Small intestine (tissue), 7 donors: ENCODE results near the gene TFCP2L1. TPM values are rescaled to one million over a fixed set of nuclear protein-coding genes. Genes with fewer than 3 reads are reported as not detected.

Source experiments
- DNase-seq, 2 donors: peaks; one replicate each; pipeline versions ENCODE4 v3.0.0 to v3.0.0-alpha.2; 2013
- FAIRE-seq: peaks from 2 replicates; lab custom pipeline; 2012; peaks lifted over from hg19 to GRCh38; lab: Jason Lieb, UNC
- H3K27ac ChIP-seq, 3 donors: one replicate each; pipeline ENCODE4 v1.5.1; 2013; ENCODE audit warnings: low read length in 2 of 3, mild to moderate bottlenecking in 2 of 3, control low read depth in 1 of 3, inconsistent platforms in 1 of 3, low read depth in 1 of 3, moderate library complexity in 1 of 3
- H3K27me3 ChIP-seq, 3 donors: one replicate each; pipeline ENCODE4 v1.6.1; 2013; ENCODE audit warnings: low read length in 3 of 3, inconsistent platforms in 1 of 3; ENCODE audit not compliant: control insufficient read depth in 3 of 3, insufficient read depth in 3 of 3
- H3K36me3 ChIP-seq, 3 donors: one replicate each; pipeline ENCODE4 v1.6.1; 2013; ENCODE audit warnings: low read length in 3 of 3, inconsistent platforms in 1 of 3, low read depth in 1 of 3, mild to moderate bottlenecking in 1 of 3, moderate library complexity in 1 of 3; ENCODE audit not compliant: control insufficient read depth in 3 of 3, insufficient read depth in 2 of 3
- H3K4me1 ChIP-seq, 3 donors: one replicate each; pipeline ENCODE4 v1.6.1; 2013; ENCODE audit warnings: low read length in 2 of 3, inconsistent platforms in 1 of 3, low read depth in 1 of 3, mild to moderate bottlenecking in 1 of 3, moderate library complexity in 1 of 3; ENCODE audit not compliant: control insufficient read depth in 3 of 3, insufficient read depth in 2 of 3
- H3K4me3 ChIP-seq, 3 donors: one replicate each; pipeline ENCODE4 v1.5.1; 2013; ENCODE audit warnings: low read length in 3 of 3, control low read depth in 1 of 3, inconsistent platforms in 1 of 3, low read depth in 1 of 3, mild to moderate bottlenecking in 1 of 3, moderate library complexity in 1 of 3
- H3K9me3 ChIP-seq, 2 donors: one replicate each; pipeline ENCODE4 v1.6.1; 2013; ENCODE audit warnings: low read depth in 1 of 2, low read length in 1 of 2; ENCODE audit not compliant: control insufficient read depth in 2 of 2, insufficient read depth in 1 of 2
- WGBS, 3 donors: extraction: QIAGEN DNeasy Blood & Tissue Kit; methylation state at CpG; one replicate each; pipeline ENCODE4 v1.1.7; 2013; 5-methylcytosine and 5-hydroxymethylcytosine counted together
- polyA plus RNA-seq, 4 donors: library from polyadenylated mRNA; stranded (reverse) in 3 of 4; unstranded in 1 of 4; fragments of 200-250 nt in 3 of 4; fragments of 120-200 nt in 1 of 4; gene quantifications; one replicate each; pipeline versions ENCODE4 v1.2.1 to v1.2.3, GENCODE V29; 2013
- donor health status: healthy with polysubstance abuse.
- donor health status: control.
- donor health status: control.
- donor health status: Bipolar disorder and iron deficiency.
- donor health status: healthy.

TFCP2L1 gene
- polyA plus RNA-seq, 4 donors, result under 0.01 to 0.66 (median 0.37) TPM

- no peak overlapping the region for H3K4me3 ChIP-seq
- WGBS, 3 donors, result 80 to 88% (median 83%) methylated on average over 4 of the region's 4 CpGs
- peaks cover 0 to 15% of the 10 kb centered on the region in 2 donors for H3K9me3 ChIP-seq
- no peak overlapping the region for H3K27ac ChIP-seq
- no peak for DNase-seq
- peaks cover 0 to 2% (median 0%) of the 10 kb centered on the region in 3 donors for H3K27me3 ChIP-seq
- FAIRE-seq, result no peak
- H3K4me1 ChIP-seq, result no peaks in the 10 kb centered on the region
- H3K36me3 ChIP-seq, result no peaks in the 10 kb centered on the region
Observed at GRCh38 chr2:121173112-121173511, 111.9 kb downstream of the TFCP2L1 start.

DNA sequence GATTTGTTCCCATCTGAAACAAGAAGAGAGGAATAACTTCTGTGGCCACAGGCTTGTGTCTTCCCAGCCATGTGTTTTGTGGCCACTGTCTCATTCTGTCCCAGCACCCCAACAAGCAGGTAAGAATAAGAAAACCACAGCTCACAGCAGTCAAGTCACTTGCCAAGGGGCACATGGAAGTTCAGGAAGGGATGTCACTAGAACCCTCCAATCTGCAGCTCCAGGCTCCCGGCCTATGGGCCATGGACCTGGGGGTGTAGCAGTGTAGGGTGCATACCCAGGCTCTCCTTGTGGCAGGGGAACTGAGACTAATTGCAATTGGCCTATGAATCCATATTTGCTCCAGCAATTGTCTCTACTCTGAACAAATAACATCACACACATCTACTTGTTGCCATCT, 112.5 kb downstream of the TFCP2L1 start:
- Histone ChIP-seq H3K27ac (no peak overlapping the region), H3K4me1 (no peaks in the 10 kb centered on the region), H3K9me3 (peaks cover 0 to 15% of the 10 kb centered on the region in 2 donors), H3K4me3 (no peak overlapping the region), H3K27me3 (peaks cover 0 to 2% (median 0%) of the 10 kb centered on the region in 3 donors), H3K36me3 (no peaks in the 10 kb centered on the region)
- no peak for FAIRE-seq
- DNase-seq, result no peak
- WGBS, 3 donors, result 77 to 95% (median 92%) methylated on average over 1 of the region's 1 CpG

GRCh38 chr2:121171625-121172119, 113.3 kb downstream of the TFCP2L1 start:
- WGBS, 3 donors, result 69 to 78% (median 71%) methylated on average over 7 of the region's 7 CpGs
- Histone ChIP-seq H3K4me1 (no peaks in the 10 kb centered on the region), H3K27ac (no peak overlapping the region), H3K4me3 (no peak overlapping the region), H3K27me3 (peaks cover 0 to 2% (median 0%) of the 10 kb centered on the region in 3 donors), H3K36me3 (no peaks in the 10 kb centered on the region), H3K9me3 (peaks cover 0 to 15% of the 10 kb centered on the region in 2 donors)
- FAIRE-seq, result no peak
- DNase-seq, result no peak

GRCh38 chr2:121170577-121170976, 114.4 kb downstream of the TFCP2L1 start:
- no peaks in the 10 kb centered on the region for H3K4me1 ChIP-seq
- peaks cover 0 to 2% (median 0%) of the 10 kb centered on the region in 3 donors for H3K27me3 ChIP-seq
- no peak overlapping the region for H3K27ac ChIP-seq
- H3K4me3 ChIP-seq, result no peak overlapping the region
- H3K9me3 ChIP-seq, result peaks cover 0 to 15% of the 10 kb centered on the region in 2 donors
- DNase-seq (no peak), FAIRE-seq (no peak)
- 79 to 87% (median 87%) methylated on average over 1 of the region's 1 CpG for WGBS, 3 donors
- no peaks in the 10 kb centered on the region for H3K36me3 ChIP-seq

- no peak overlapping the region for H3K27ac ChIP-seq
- peaks cover 0 to under 1% (median 0%) of the 10 kb centered on the region in 3 donors for H3K27me3 ChIP-seq
- no peak overlapping the region for H3K4me3 ChIP-seq
- DNase-seq (no peak), FAIRE-seq (no peak)
- peaks cover 0 to 19% of the 10 kb centered on the region in 2 donors for H3K9me3 ChIP-seq
- no peaks in the 10 kb centered on the region for H3K4me1 ChIP-seq
- 50 to 73% (median 62%) methylated on average over 4 of the region's 4 CpGs for WGBS, 3 donors
- H3K36me3 ChIP-seq, result no peaks in the 10 kb centered on the region
Observed at GRCh38 chr2:121167411-121167810, 117.6 kb downstream of the TFCP2L1 start.

Other genes with a start within 250 kb of the TFCP2L1 start
- not detected for gene RNU4ATAC, start 245.7 kb upstream of the TFCP2L1 start, polyA plus RNA-seq